Dendritic cell treated with granulocyte-macrophage colony-stimulating factor and Interleukin-4, amounts not matched to agents 40 ng/mL and 50 ng/mL, for 4 days (primary cell): Measurements from ENCODE around the gene EMSY.

ENCODE experiments used
- H3K27ac Mint-ChIP-seq: one replicate; pipeline ENCODE4 v1.8.0; 2022; ENCODE audit warnings: mild to moderate bottlenecking, mixed read lengths
- H3K27me3 Mint-ChIP-seq: one replicate; pipeline ENCODE4 v1.8.0; 2022; ENCODE audit warnings: mild to moderate bottlenecking, mixed read lengths
- H3K36me3 Mint-ChIP-seq: one replicate; pipeline ENCODE4 v1.8.0; 2022; ENCODE audit warnings: low read depth, mixed read lengths
- H3K4me1 Mint-ChIP-seq: one replicate; pipeline ENCODE4 v1.8.0; 2022; ENCODE audit warnings: low read depth, mixed read lengths
- H3K4me3 Mint-ChIP-seq: one replicate; pipeline ENCODE4 v1.8.0; 2022; ENCODE audit warnings: mild to moderate bottlenecking, moderate library complexity, mixed read lengths
- H3K9me3 Mint-ChIP-seq: one replicate; pipeline ENCODE4 v1.8.0; 2022; ENCODE audit warnings: mixed read lengths
- intact Hi-C: fragments of 100-400 bp; cut with micrococcal nuclease; formaldehyde crosslinking; loops from one replicate; pipeline ENCODE4 v1.15.0; 2022

The EMSY gene

DNA sequence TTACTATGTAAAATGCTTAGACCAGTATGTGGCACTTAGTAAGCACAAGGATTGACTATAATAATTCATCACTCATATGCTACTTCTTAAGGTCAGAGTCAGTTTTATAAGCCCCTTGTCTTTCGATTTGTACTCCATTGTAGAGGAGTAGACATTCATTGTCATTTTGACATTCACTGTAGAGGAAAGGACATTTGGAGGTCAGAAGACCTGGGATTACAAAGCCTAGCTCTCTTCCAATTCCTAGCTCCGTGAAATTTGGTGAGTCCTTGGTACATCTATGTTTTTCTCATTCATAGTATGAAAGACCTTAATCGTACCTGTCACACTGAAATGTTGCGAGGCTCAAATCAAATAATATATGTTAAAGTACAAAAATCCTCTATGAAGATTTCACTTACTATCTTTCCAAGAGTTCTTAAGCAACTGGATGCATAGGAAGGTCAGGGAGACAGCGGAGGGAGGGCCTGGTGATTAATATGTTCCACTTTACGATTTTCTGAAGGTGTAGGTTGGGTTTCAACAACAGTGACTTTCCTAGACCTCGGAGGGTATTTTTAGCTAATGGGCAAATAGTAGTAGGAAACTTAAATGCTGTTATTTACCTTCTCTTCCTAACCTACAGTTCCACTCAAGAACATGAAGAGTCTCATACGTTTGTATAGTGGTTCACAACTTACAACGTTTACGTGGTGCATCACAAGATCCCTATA is 1.4 kb upstream of the EMSY start:
- intact Hi-C loops: loop anchor here (10.0 kb wide), 1 partner anchor 209 kb away; no protein-coding TSS in a partner anchor
- Mint-ChIP-seq H3K27ac (peak overlapping the region; percentile 98), H3K36me3 (peaks cover 26% of the 10 kb centered on the region)

DNA sequence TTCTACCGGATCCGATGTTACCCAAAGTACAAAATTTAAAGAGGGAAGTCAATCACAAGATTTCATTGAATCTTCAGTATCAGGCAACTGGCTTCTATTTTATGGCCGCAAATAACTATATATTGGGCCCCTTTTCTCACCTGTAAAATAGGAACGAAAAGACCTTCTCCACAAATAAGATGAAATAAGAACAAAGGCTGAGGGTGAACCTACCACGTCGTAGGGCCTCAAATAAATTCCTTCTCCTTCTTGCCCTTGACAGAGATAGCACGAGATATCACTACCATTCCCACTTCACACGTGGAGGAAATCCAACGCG is 794 bp upstream of the EMSY start:
- H3K4me1 Mint-ChIP-seq: peaks cover 24% of the 10 kb centered on the region
- H3K36me3 Mint-ChIP-seq: peaks cover 32% of the 10 kb centered on the region
- intact Hi-C loops: loop anchor here (2.0 to 10.0 kb wide), 2 partner anchors 63 to 209 kb away; partner anchors contain the start of genes GVQW3 and THAP12

More for the DNA sequence above, 1.4 kb upstream of the EMSY start:
- no peaks in the 10 kb centered on the region for H3K9me3 Mint-ChIP-seq
- peak overlapping the region; percentile 97 for H3K4me3 Mint-ChIP-seq
- peaks cover 24% of the 10 kb centered on the region for H3K4me1 Mint-ChIP-seq
- no peaks in the 10 kb centered on the region for H3K27me3 Mint-ChIP-seq

DNA sequence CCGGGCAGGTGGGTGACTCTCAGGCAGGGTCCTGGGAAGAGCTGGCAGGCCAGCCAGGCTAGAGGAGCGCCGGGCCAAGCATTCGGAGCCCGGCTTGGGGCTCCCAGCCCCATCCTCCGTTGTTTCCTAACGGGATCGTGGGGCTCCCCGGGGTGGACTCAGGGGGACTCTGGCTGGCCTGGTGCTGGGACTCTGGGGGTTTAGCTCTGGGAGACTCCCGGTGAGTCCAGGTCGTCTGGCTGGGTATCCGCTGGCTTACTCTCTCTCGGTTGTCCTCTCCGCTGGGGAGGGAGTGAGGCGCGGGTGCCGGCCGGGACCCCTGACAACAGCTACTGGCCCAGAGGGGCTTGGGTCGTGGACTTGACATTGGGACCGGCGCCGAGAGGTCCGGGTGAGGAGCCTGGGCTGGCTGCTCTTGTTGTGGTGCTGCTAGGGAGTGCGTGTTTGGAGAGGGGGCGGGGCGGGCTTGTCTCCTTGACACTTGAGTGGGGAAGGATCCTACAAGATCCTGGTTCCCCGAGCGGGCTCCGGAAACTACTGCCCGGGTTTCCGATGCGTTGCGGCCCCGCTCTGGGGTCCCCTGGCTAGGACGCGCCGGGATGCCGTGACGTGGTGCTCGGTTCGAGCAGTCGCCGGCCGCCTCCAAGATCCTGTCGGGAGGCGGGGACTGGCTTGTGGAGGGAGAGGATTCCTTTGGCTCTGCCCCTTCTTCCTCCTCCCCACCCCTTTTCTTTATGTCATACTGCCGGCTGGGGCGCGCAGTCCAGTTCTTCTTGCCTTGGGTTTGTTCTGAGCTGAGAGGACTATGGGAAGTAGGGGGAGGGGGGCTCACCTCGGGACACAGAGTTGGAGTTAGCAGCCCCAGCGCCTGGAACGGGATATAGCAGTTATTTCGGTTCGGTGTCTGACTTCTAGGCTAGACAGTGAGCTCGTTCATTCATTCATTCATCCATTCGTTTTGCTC is 585 bp downstream of the EMSY start:
- H3K4me3 Mint-ChIP-seq: peak overlapping the region; percentile 97
- H3K4me1 Mint-ChIP-seq: peaks cover 24% of the 10 kb centered on the region
- H3K27me3 Mint-ChIP-seq: no peaks in the 10 kb centered on the region

More for the DNA sequence above, 794 bp upstream of the EMSY start:
- H3K9me3 Mint-ChIP-seq: no peaks in the 10 kb centered on the region
- no peaks in the 10 kb centered on the region for H3K27me3 Mint-ChIP-seq
- peak overlapping the region; percentile 97 for H3K4me3 Mint-ChIP-seq
- H3K27ac Mint-ChIP-seq: peak overlapping the region; percentile 98

DNA sequence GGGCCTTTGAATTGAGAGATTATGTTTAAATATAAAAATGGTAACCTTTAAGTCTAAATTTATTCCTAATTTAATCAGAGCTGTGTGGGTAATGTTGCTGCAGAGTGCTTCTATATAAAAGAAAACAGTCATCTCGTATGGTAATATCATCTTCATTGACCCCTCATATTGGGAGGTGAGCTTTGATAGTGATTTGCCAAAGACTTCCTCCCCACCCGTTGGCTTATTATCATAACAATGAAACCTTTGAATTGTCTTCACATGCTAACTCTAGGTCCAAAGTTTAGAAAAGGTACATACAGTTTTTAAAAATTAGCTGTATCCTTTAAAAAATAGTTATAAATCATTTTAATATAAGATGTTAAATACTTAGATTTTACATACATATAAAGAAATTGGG is 3.7 kb downstream of the EMSY start:
- Mint-ChIP-seq H3K27me3 (no peaks in the 10 kb centered on the region), H3K36me3 (peaks cover 71% of the 10 kb centered on the region), H3K27ac (no peak overlapping the region), H3K4me3 (no peak overlapping the region), H3K4me1 (peaks cover 20% of the 10 kb centered on the region), H3K9me3 (no peaks in the 10 kb centered on the region)
- intact Hi-C loops: loop anchor here (10.0 kb wide), 1 partner anchor 214 kb away; no protein-coding TSS in a partner anchor

More for the DNA sequence above, 585 bp downstream of the EMSY start:
- Mint-ChIP-seq H3K27ac (peak overlapping the region; percentile 98), H3K9me3 (no peaks in the 10 kb centered on the region), H3K36me3 (peaks cover 45% of the 10 kb centered on the region)
- intact Hi-C loops: loop anchor here (2.0 to 10.0 kb wide), 2 partner anchors 65 to 211 kb away; partner anchors contain the start of genes GVQW3 and THAP12

DNA sequence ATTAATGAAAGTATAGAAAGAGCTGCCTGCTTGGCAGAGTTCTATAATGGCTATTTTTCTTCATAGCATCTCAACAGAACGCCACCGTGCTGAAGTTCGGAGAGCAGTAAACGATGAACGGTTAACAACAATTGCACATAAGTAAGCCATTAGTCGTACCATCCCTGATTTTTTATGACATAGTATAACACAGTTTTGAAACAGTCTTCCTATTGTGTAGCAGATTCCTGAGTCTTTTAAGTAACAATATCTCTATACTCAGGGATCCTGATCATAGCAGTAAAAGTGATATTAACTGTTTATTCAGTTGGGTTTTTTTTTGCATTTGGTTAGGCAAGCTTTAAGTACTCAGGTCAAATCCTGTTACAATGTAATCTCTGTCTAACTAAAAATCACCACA is 8.4 kb downstream of the EMSY start:
- Mint-ChIP-seq H3K4me3 (no peak overlapping the region), H3K27me3 (no peaks in the 10 kb centered on the region), H3K36me3 (peaks cover 68% of the 10 kb centered on the region), H3K4me1 (peaks cover 4% of the 10 kb centered on the region), H3K27ac (no peak overlapping the region), H3K9me3 (no peaks in the 10 kb centered on the region)
- intact Hi-C loops: no loop called here

DNA sequence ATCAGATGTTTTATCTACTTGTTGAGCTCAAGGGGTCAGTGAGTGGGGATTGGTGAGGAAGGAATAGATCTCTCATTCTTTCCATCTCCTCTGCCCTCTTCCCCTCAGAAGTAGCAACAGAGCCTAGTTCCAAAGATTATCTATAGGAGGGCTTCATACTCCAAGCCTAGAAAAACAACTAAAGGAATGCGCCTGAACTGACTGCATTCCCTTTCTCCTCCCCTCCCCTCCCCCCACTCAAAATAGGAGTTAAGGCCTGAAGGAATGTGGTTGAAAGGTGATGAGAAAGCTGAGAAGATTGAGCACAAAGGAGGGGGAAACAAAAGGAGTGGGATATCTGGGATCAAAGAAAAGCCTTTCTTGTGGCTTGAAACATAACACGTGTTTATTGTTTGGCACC is 10.5 kb downstream of the EMSY start:
- H3K4me1 Mint-ChIP-seq: peaks cover 4% of the 10 kb centered on the region
- peaks cover 66% of the 10 kb centered on the region for H3K36me3 Mint-ChIP-seq
- H3K27ac Mint-ChIP-seq: no peak overlapping the region
- H3K9me3 Mint-ChIP-seq: no peaks in the 10 kb centered on the region
- H3K4me3 Mint-ChIP-seq: no peak overlapping the region
- intact Hi-C loops: no loop called here
- no peaks in the 10 kb centered on the region for H3K27me3 Mint-ChIP-seq

DNA sequence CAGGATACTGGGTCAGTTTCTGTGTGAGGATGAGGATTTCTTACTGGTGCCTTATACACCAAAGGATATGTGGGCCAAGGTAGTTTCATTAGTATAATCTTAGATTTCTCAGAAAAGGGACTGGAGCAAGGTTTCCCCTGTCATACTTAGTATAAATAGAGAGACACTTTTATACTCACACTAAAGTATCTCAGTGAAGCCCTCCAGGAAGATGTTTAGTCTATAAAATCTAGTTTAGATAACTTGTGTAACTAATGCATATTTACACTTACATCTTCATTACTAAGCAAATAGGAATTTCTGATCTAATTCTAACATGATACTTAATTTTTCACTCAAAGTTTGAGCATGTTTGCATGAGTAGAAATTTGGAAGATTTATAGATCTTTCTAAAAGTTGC is 11.1 kb downstream of the EMSY start:
- peaks cover 64% of the 10 kb centered on the region for H3K36me3 Mint-ChIP-seq
- intact Hi-C loops: loop anchor here (2.0 kb wide), 1 partner anchor 49 kb away; no protein-coding TSS in a partner anchor
- no peaks in the 10 kb centered on the region for H3K9me3 Mint-ChIP-seq
- H3K4me3 Mint-ChIP-seq: no peak overlapping the region
- H3K27me3 Mint-ChIP-seq: no peaks in the 10 kb centered on the region
- peaks cover 10% of the 10 kb centered on the region for H3K4me1 Mint-ChIP-seq
- H3K27ac Mint-ChIP-seq: no peak overlapping the region

DNA sequence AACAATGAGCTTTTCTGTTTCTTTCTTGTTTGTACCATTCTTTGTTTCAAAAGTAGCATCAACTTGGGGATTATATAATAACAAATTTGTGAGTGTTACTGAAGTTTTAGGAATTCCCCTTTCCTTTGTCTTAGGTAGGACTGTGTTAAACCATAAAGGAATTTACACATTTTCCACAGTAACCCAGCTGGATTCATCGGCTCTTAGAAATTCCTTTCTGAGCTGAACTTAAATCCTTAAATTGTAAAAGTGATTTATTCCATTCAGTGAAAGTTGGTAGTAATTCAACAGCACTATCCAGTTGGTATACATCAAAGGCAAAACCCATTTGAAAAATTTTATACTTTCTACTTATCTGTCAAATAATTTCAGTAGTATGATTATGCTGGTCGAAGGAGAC is 11.8 kb downstream of the EMSY start:
- peaks cover 60% of the 10 kb centered on the region for H3K36me3 Mint-ChIP-seq
- intact Hi-C loops: loop anchor here (2.0 kb wide), 1 partner anchor 48 kb away; no protein-coding TSS in a partner anchor
- H3K27me3 Mint-ChIP-seq: no peaks in the 10 kb centered on the region
- no peak overlapping the region for H3K4me3 Mint-ChIP-seq
- H3K4me1 Mint-ChIP-seq: peaks cover 12% of the 10 kb centered on the region
- no peaks in the 10 kb centered on the region for H3K9me3 Mint-ChIP-seq
- H3K27ac Mint-ChIP-seq: no peak overlapping the region

DNA sequence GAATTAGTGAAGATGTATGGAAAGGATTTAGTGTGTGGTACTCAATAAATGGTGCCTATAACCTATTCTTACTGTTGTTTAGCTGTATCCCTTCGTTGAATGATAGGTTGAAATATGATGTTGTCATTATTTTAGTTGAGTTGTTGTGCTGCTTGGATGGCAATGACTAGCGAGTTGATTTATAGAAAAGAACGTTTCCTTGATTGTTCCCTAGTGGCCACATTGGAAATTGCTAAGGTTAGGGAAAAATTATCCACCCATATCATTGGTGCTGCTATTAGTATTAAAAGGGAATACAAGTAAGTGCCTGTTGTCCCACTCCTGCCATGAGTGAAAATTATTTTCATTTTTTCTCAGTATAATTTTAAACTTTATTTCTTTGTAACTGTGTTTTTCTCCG is 14.5 kb downstream of the EMSY start:
- H3K4me3 Mint-ChIP-seq: no peak overlapping the region
- peaks cover 8% of the 10 kb centered on the region for H3K4me1 Mint-ChIP-seq
- intact Hi-C loops: no loop called here
- no peaks in the 10 kb centered on the region for H3K27me3 Mint-ChIP-seq
- peaks cover 65% of the 10 kb centered on the region for H3K36me3 Mint-ChIP-seq
- H3K27ac Mint-ChIP-seq: no peak overlapping the region
- H3K9me3 Mint-ChIP-seq: no peaks in the 10 kb centered on the region

DNA sequence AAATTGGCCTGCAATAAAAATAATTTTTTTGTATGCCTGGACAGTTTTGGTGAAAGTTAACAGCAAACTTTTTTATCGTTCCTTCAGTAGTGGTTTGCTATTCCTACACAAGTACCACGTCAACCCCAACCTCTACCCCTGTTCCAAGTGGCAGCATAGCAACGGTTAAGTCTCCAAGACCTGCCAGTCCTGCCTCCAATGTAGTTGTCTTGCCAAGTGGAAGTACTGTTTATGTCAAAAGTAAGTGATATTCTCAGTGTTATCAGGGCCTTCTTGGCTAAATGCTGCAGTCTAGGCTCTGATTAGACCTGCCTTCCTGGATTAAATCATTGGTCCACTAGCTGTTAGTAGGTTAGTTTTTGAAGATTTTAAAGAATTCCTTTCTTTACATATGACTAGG is 15.0 kb downstream of the EMSY start:
- Mint-ChIP-seq H3K36me3 (peaks cover 68% of the 10 kb centered on the region), H3K9me3 (no peaks in the 10 kb centered on the region)

DNA sequence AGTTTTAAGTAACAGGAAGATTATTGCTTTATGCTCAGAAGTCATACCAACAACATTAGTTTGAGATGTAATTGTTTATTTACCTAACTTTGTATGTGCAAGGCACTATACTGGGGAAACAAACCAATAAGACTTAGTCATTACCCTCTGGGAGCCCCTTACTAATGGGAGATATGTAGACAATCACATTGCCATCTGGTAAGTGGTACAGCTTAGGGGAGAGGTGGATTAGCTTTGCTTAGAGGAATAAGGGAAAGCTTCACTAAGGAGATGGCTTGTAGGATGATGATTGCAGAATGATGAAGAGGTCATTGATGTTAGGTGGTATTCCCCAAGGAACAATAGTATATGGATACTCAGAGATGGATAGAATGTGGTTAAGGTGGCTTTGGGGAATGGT is 17.5 kb downstream of the EMSY start:
- Mint-ChIP-seq H3K4me3 (no peak overlapping the region), H3K27me3 (no peaks in the 10 kb centered on the region)

More for the DNA sequence above, 15.0 kb downstream of the EMSY start:
- no peak overlapping the region for H3K4me3 Mint-ChIP-seq
- H3K27me3 Mint-ChIP-seq: no peaks in the 10 kb centered on the region
- peaks cover 8% of the 10 kb centered on the region for H3K4me1 Mint-ChIP-seq
- H3K27ac Mint-ChIP-seq: no peak overlapping the region
- intact Hi-C loops: no loop called here

DNA sequence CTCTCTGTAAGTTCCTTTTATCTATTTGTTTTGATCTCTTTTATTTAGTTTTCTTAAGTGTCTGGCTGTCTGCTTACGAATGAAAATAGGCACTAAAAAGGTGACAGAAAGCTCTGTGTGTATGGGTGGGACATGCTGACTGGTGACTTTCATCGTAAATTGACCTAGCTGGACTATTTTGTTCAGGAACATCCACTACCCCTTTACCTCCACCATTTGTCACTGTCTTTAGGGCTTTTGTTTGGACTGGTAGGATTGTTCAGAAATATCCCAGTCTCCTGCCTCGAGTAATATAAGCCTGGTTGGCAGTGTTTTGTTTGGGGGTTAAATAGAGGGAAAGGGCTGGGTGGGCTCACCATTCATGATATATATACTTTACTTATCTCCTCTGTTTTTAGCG is 20.9 kb downstream of the EMSY start:
- intact Hi-C loops: no loop called here
- Mint-ChIP-seq H3K27me3 (no peaks in the 10 kb centered on the region), H3K36me3 (peaks cover 63% of the 10 kb centered on the region), H3K9me3 (no peaks in the 10 kb centered on the region), H3K4me1 (peaks cover 6% of the 10 kb centered on the region), H3K4me3 (no peak overlapping the region), H3K27ac (no peak overlapping the region)

More for the DNA sequence above, 17.5 kb downstream of the EMSY start:
- no peaks in the 10 kb centered on the region for H3K9me3 Mint-ChIP-seq
- peaks cover 76% of the 10 kb centered on the region for H3K36me3 Mint-ChIP-seq
- peaks cover 8% of the 10 kb centered on the region for H3K4me1 Mint-ChIP-seq
- intact Hi-C loops: no loop called here
- no peak overlapping the region for H3K27ac Mint-ChIP-seq

DNA sequence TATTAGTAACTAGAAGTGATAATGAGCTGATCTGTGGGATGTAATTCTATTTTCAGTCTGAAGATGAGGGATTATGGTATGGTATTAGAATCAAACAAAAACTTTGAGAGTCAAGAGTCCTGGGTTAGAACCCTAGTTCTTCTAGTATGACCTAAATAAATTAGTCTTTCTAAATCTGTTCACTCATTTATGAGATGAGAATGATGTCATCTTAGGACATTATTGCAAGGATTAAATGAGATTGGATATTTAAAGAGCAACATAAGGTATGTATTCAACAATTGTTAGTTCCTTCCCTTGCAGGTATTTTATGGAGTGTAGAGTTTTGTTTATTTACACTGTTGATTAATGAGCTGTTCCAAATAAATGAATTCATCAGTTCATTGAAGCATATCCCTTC is 21.8 kb downstream of the EMSY start:
- no peaks in the 10 kb centered on the region for H3K9me3 Mint-ChIP-seq
- no peak overlapping the region for H3K4me3 Mint-ChIP-seq
- peaks cover 8% of the 10 kb centered on the region for H3K4me1 Mint-ChIP-seq
- H3K27me3 Mint-ChIP-seq: no peaks in the 10 kb centered on the region
- intact Hi-C loops: no loop called here
- no peak overlapping the region for H3K27ac Mint-ChIP-seq
- H3K36me3 Mint-ChIP-seq: peaks cover 68% of the 10 kb centered on the region

DNA sequence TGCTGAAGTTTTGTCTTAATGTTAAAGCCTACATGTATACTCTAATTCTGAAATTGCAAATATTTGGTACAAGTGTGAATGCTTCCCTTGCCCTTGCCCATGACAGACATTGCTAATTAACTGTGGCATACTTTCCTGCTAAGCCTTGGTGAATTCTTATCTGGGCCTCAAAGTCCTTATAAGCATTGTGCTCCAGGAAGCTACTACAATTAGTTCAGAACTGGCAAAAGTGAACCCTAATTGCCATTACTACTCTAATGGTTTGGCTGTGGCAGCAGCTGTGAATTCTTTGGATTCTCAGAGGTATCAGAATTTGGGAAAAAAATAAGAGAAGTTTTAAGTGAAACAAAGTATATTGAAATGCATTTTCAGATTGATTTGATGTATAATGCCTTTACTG is 24.3 kb downstream of the EMSY start:
- intact Hi-C loops: no loop called here
- no peaks in the 10 kb centered on the region for H3K9me3 Mint-ChIP-seq
- H3K36me3 Mint-ChIP-seq: peaks cover 74% of the 10 kb centered on the region
- peaks cover 8% of the 10 kb centered on the region for H3K4me1 Mint-ChIP-seq
- H3K27ac Mint-ChIP-seq: no peak overlapping the region
- H3K27me3 Mint-ChIP-seq: no peaks in the 10 kb centered on the region
- H3K4me3 Mint-ChIP-seq: no peak overlapping the region
